HEK293 (cell line): Measurements from ENCODE around the gene INPP5A.

Source experiments
- CTCF ChIA-PET: fragments of 350-600 bp; formaldehyde crosslinking; extraction: SDS; loops from one replicate; lab custom pipeline; 2021; ENCODE audit warnings: antibody characterized with exemption; lab: Yijun Ruan, JAX
- POLR2A ChIA-PET: fragments of 300-600 bp; formaldehyde crosslinking; extraction: SDS; loops from one replicate; lab custom pipeline; 2020; ENCODE audit warnings: antibody characterized with exemption, inconsistent platforms; lab: Yijun Ruan, JAX
- H3K27ac ChIP-seq: fragments of 200-500 bp; sonication (Bioruptor generic); 2 replicates; pipeline ENCODE4 v1.5.1; 2014; ENCODE audit warnings: low read depth, low read length, control low read depth, inconsistent platforms; ENCODE audit errors: extremely low read depth
- H3K36me3 ChIP-seq, 2 experiments: fragments of 200-500 bp in 1 of 2; sonication (Bioruptor generic) in 1 of 2; 1 replicate in 1 of 2; 2 replicates in 1 of 2; pipeline ENCODE4 v1.5.1; 2014 to 2017; ENCODE audit warnings: inconsistent platforms in 2 of 2, low read length in 2 of 2; ENCODE audit not compliant: control insufficient read depth in 2 of 2, insufficient read depth in 1 of 2
- H3K4me1 ChIP-seq: fragments of 200-500 bp; sonication (Bioruptor generic); 2 replicates; pipeline ENCODE4 v1.5.1; 2014; ENCODE audit warnings: mild to moderate bottlenecking, low read length, inconsistent platforms; ENCODE audit not compliant: control insufficient read depth, insufficient read depth
- H3K4me3 ChIP-seq: 2 replicates; pipeline ENCODE4 v1.5.1; 2011; ENCODE audit warnings: low read depth, mild to moderate bottlenecking, control low read depth, low read length, moderate library complexity
- H3K9me3 ChIP-seq: fragments of 200-500 bp; sonication (Bioruptor generic); 2 replicates; pipeline ENCODE4 v1.5.1; 2014; ENCODE audit warnings: low read depth, low read length, inconsistent platforms; ENCODE audit not compliant: control insufficient read depth, insufficient read depth
- GLIS1 ChIP-seq: fragments of 450-650 bp; formaldehyde crosslinking; IDR thresholded peaks from 2 replicates; pipeline ENCODE4 v1.5.1; 2016; ENCODE audit warnings: missing biosample characterization, missing genetic modification characterization
- HOXA7 ChIP-seq: sonication (generic); formaldehyde crosslinking; IDR thresholded peaks from 2 replicates; pipeline ENCODE4 v1.8.1; 2022; ENCODE audit warnings: missing genetic modification reagents, borderline replicate concordance
- KLF16 ChIP-seq: fragments of 450-650 bp; formaldehyde crosslinking; IDR thresholded peaks from 2 replicates; pipeline ENCODE4 v1.5.1; 2017; ENCODE audit warnings: missing biosample characterization, missing genetic modification characterization
- PRDM6 ChIP-seq: fragments of 450-650 bp; formaldehyde crosslinking; IDR thresholded peaks from 2 replicates; pipeline ENCODE4 v1.5.1; 2017; ENCODE audit warnings: missing biosample characterization, missing genetic modification characterization
- SCRT1 ChIP-seq: fragments of 450-650 bp; formaldehyde crosslinking; IDR thresholded peaks from 2 replicates; pipeline ENCODE4 v1.5.1; 2016; ENCODE audit warnings: missing biosample characterization, missing genetic modification characterization, borderline replicate concordance
- SP3 ChIP-seq: fragments of 450-650 bp; formaldehyde crosslinking; IDR thresholded peaks from 2 replicates; pipeline ENCODE4 v1.5.1; 2016; ENCODE audit warnings: missing biosample characterization, missing genetic modification characterization
- TSHZ1 ChIP-seq: fragments of 450-650 bp; formaldehyde crosslinking; IDR thresholded peaks from 2 replicates; pipeline ENCODE4 v1.5.1; 2016; ENCODE audit warnings: missing biosample characterization, missing genetic modification characterization, borderline replicate concordance
- ZBTB20 ChIP-seq: fragments of 450-650 bp; formaldehyde crosslinking; IDR thresholded peaks from 2 replicates; pipeline ENCODE4 v1.5.1; 2016; ENCODE audit warnings: missing biosample characterization, missing genetic modification characterization
- ZBTB26 ChIP-seq: fragments of 450-650 bp; formaldehyde crosslinking; optimal IDR thresholded peaks from 2 replicates; pipeline ENCODE3; 2016; ENCODE audit warnings: missing biosample characterization, mild to moderate bottlenecking, missing genetic modification characterization
- ZFHX2 ChIP-seq: fragments of 450-650 bp; formaldehyde crosslinking; conservative IDR thresholded peaks from 2 replicates; pipeline ENCODE4 v1.5.1; 2016; ENCODE audit warnings: missing biosample characterization, missing genetic modification characterization
- ZIC2 ChIP-seq: fragments of 450-650 bp; formaldehyde crosslinking; IDR thresholded peaks from 2 replicates; pipeline ENCODE4 v1.5.1; 2016; ENCODE audit warnings: missing biosample characterization, missing genetic modification characterization
- ZNF341 ChIP-seq: fragments of 450-650 bp; formaldehyde crosslinking; IDR thresholded peaks from 2 replicates; pipeline ENCODE4; 2016; ENCODE audit warnings: low read depth, missing biosample characterization, missing genetic modification characterization
- ZNF37A ChIP-seq: fragments of 450-650 bp; IDR thresholded peaks from 2 replicates; pipeline ENCODE4 v1.5.1; 2018; ENCODE audit warnings: missing biosample characterization, missing genetic modification characterization
- ZNF510 ChIP-seq: fragments of 450-650 bp; formaldehyde crosslinking; IDR thresholded peaks from 2 replicates; pipeline ENCODE4 v1.5.1; 2018; ENCODE audit warnings: mild to moderate bottlenecking, missing genetic modification characterization, missing biosample characterization; ENCODE audit not compliant: insufficient replicate concordance
- ZNF530 ChIP-seq: fragments of 450-650 bp; formaldehyde crosslinking; IDR thresholded peaks from 2 replicates; pipeline ENCODE4 v1.5.1; 2016; ENCODE audit warnings: low read depth, missing biosample characterization, missing genetic modification characterization
- ZNF571 ChIP-seq: fragments of 450-650 bp; formaldehyde crosslinking; IDR thresholded peaks from 2 replicates; pipeline ENCODE4 v1.5.0; 2017; ENCODE audit warnings: missing biosample characterization, missing genetic modification characterization
- ZNF658 ChIP-seq: fragments of 450-650 bp; formaldehyde crosslinking; IDR thresholded peaks from 2 replicates; pipeline ENCODE4; 2016; ENCODE audit warnings: missing biosample characterization, missing genetic modification characterization
- ZNF777 ChIP-seq: fragments of 450-650 bp; formaldehyde crosslinking; IDR thresholded peaks from 2 replicates; pipeline ENCODE4 v1.5.1; 2017; ENCODE audit warnings: missing biosample characterization, missing genetic modification characterization, borderline replicate concordance
- ZSCAN16 ChIP-seq: fragments of 450-650 bp; formaldehyde crosslinking; IDR thresholded peaks from 2 replicates; pipeline ENCODE4 v1.5.1; 2016; ENCODE audit warnings: missing biosample characterization, missing genetic modification characterization

The INPP5A gene

GRCh38 chr10:132757171-132757570 lies 219.6 kb downstream of the INPP5A start (continued):
- TF ChIP-seq TSHZ1 (tag by site-specific recombination) (no peak), ZFHX2 (tag by site-specific recombination) (no peak), GLIS1 (tag by site-specific recombination) (no peak), ZNF658 (tag by site-specific recombination) (no peak)

GRCh38 chr10:132758865-132759264 lies 221.3 kb downstream of the INPP5A start:
- CTCF ChIA-PET, result interaction anchor here (1.0 kb wide), 1 partner anchor 145 kb away, joined by 3 read pairs; no protein-coding TSS in a partner anchor
- POLR2A ChIA-PET, result no interaction called here

GRCh38 chr10:132761395-132762060 lies 223.9 kb downstream of the INPP5A start:
- TF ChIP-seq SCRT1 (tag by site-specific recombination) (no peak), ZIC2 (tag by site-specific recombination) (peak; percentile 28; the same call in 1 of the 2 replicates)

More at GRCh38 chr10:132758865-132759264, 221.3 kb downstream of the INPP5A start:
- no peak overlapping the region for H3K4me3 ChIP-seq
- TF ChIP-seq ZNF530 (tag by site-specific recombination) (no peak), ZIC2 (tag by site-specific recombination) (no peak), SP3 (tag by site-specific recombination) (no peak), ZNF510 (tag by site-specific recombination) (no peak), ZBTB20 (no peak), PRDM6 (no peak), ZBTB26 (tag by site-specific recombination) (no peak), ZSCAN16 (tag by site-specific recombination) (no peak), KLF16 (no peak), ZNF37A (tag by site-specific recombination) (no peak), ZNF571 (tag by site-specific recombination) (no peak), ZNF341 (tag by site-specific recombination) (no peak), HOXA7 (CRISPR knock-in tag) (no peak), ZNF777 (tag by site-specific recombination) (no peak)
- no peak overlapping the region for H3K27ac ChIP-seq
- peaks cover 0 to 15% of the 10 kb centered on the region in 2 experiments; a peak in 1 of 3 replicates for H3K36me3 ChIP-seq
- no peaks in the 10 kb centered on the region for H3K9me3 ChIP-seq
- no peaks in the 10 kb centered on the region for H3K4me1 ChIP-seq

More at GRCh38 chr10:132761395-132762060, 223.9 kb downstream of the INPP5A start:
- peaks cover 0 to 2% of the 10 kb centered on the region in 2 experiments; a peak in 1 of 3 replicates for H3K36me3 ChIP-seq
- H3K9me3 ChIP-seq, result no peaks in the 10 kb centered on the region
- POLR2A ChIA-PET, result no interaction called here
- CTCF ChIA-PET, result no interaction called here
- H3K27ac ChIP-seq, result no peak overlapping the region
- H3K4me3 ChIP-seq, result no peak overlapping the region
- H3K4me1 ChIP-seq, result no peaks in the 10 kb centered on the region
